Heart left ventricle (tissue), 16 donors: ENCODE measurements around the gene ZNF280B. TPM values are rescaled to one million over a fixed set of nuclear protein-coding genes. Genes with fewer than 3 reads are reported as not detected.

Source experiments
- ATAC-seq, 4 donors: fragments of 200-7000 bp; cut with Tn5 transposase; one replicate each; pipeline ENCODE4 v1.9.1; 2020 to 2022; ENCODE audit warnings: moderate library complexity in 4 of 4, mild to moderate bottlenecking in 3 of 4, moderate number of reproducible peaks in 1 of 4
- DNase-seq, 5 donors: peaks; one replicate each; pipeline ENCODE4 v3.0.0-alpha.2; 2020
- H3K27ac ChIP-seq, 12 donors: fragments of 200-600 bp; sonication (generic) in 4 of 12; one replicate each; pipeline versions ENCODE4 v1.5.0 to v1.8.0; 2016 to 2022; ENCODE audit warnings: mild to moderate bottlenecking in 2 of 12
- H3K27me3 ChIP-seq, 9 donors: fragments of 200-600 bp; sonication (generic) in 2 of 9; one replicate each; pipeline versions ENCODE4 v1.5.1 to v1.8.0; 2016 to 2022; ENCODE audit warnings: mild to moderate bottlenecking in 3 of 9
- H3K36me3 ChIP-seq, 9 donors: fragments of 200-600 bp; sonication (generic) in 2 of 9; one replicate each; pipeline versions ENCODE4 v1.5.0 to v1.8.0; 2018 to 2022; ENCODE audit warnings: mild to moderate bottlenecking in 2 of 9
- H3K4me1 ChIP-seq, 12 donors: fragments of 200-600 bp; sonication (generic) in 4 of 12; one replicate each; pipeline versions ENCODE4 v1.5.0 to v1.8.0; 2016 to 2022; ENCODE audit warnings: mild to moderate bottlenecking in 3 of 12
- H3K4me3 ChIP-seq, 12 donors: fragments of 200-600 bp; sonication (generic) in 4 of 12; one replicate each; pipeline versions ENCODE4 v1.5.0 to v1.8.0; 2017 to 2022; ENCODE audit warnings: mild to moderate bottlenecking in 9 of 12, moderate library complexity in 4 of 12
- H3K9me3 ChIP-seq, 12 donors: fragments of 200-600 bp; sonication (generic) in 4 of 12; one replicate each; pipeline versions ENCODE4 v1.5.0 to v1.8.0; 2016 to 2022; ENCODE audit warnings: mild to moderate bottlenecking in 1 of 12
- POLR2A ChIP-seq, 2 donors: fragments of 450-650 bp; IDR thresholded peaks; one replicate each; pipeline ENCODE4 v1.6.1; 2017; ENCODE audit warnings: antibody characterized with exemption in 2 of 2, mild to moderate bottlenecking in 2 of 2, moderate library complexity in 2 of 2
- WGBS, 4 donors: extraction: QIAGEN DNeasy Blood & Tissue Kit in 2 of 4; methylation state at CpG; one replicate each; pipeline versions ENCODE4 v1.1.5 to v1.1.7; 2013 to 2018; 5-methylcytosine and 5-hydroxymethylcytosine counted together
- intact Hi-C, 10 donors: fragments of 100-400 bp; cut with DNase I; formaldehyde crosslinking; loops; one replicate each; pipeline versions ENCODE4 v1.11.1 to v1.14.2; 2022
- polyA plus RNA-seq, 2 donors: library from polyadenylated mRNA; stranded (reverse); fragments of 200-250 nt; gene quantifications; one replicate each; pipeline ENCODE4 v1.2.3, GENCODE V29; 2013
- total RNA-seq, 9 donors: library from RNA; depleted of rRNA in 2 of 9; stranded (reverse); fragments of >200 nt in 2 of 9; fragmentation: NEBNext Ultra II Directional in 3 of 9; extraction: Animal tissue kit (Norgen Biotek cat#: 25700) in 3 of 9; gene quantifications; one replicate each; pipeline versions ENCODE4 v1.1.0 to v1.2.4, GENCODE V29; 2016 to 2023
- TF ChIP-seq, protein P1 (sequence below), 12 donors: fragments of 200-600 bp; sonication (generic) in 4 of 12; IDR thresholded peaks; one replicate each; pipeline versions ENCODE4 v1.5.0 to v1.8.0; 2018 to 2022; ENCODE audit warnings: antibody characterized with exemption in 12 of 12, mild to moderate bottlenecking in 5 of 12
- donor health status: ischemic (EF 13 %, LVEDD 7.1; RV severe dilation, severe dysfunction).
- donor health status: healthy with polysubstance abuse.
- donor health status: DM: no; HTN: yes; CAD: no.
- donor health status: DM: no; HTN: no; CAD: no.
- donor health status: ischemic (EF 25% LVEDD 6.9; RV normal size, moderate dysfunction).
- donor health status: ischemic (EF 25% LVEDD 5.7; RV mildly dilated, moderate dysfunction).
- donor health status: healthy.
- donor health status: DM: yes; HTN: yes; CAD: no.
- donor health status: ischemic (EF 35%, LVEDD 5.7; RV mildly dilated, moderate dysfunction).
- donor health status: nonischemic (EF 11% LVEDD 7.7; RV severe dilation, severe dysfunction).
- donor health status: DM: yes; HTN: yes; CAD: no.
- donor health status: PGD.
- donor health status: ischemic (EF 29% LVEDD 5.4; RV normal size, mild dysfunction).
- donor health status: nonischemic (EF 23%, LVEDD 6.1; RV moderate dilation, normal function).

The ZNF280B gene
- total and polyA plus RNA-seq, 11 donors = 0.06 to 1.5 (median 0.65) TPM

DNA sequence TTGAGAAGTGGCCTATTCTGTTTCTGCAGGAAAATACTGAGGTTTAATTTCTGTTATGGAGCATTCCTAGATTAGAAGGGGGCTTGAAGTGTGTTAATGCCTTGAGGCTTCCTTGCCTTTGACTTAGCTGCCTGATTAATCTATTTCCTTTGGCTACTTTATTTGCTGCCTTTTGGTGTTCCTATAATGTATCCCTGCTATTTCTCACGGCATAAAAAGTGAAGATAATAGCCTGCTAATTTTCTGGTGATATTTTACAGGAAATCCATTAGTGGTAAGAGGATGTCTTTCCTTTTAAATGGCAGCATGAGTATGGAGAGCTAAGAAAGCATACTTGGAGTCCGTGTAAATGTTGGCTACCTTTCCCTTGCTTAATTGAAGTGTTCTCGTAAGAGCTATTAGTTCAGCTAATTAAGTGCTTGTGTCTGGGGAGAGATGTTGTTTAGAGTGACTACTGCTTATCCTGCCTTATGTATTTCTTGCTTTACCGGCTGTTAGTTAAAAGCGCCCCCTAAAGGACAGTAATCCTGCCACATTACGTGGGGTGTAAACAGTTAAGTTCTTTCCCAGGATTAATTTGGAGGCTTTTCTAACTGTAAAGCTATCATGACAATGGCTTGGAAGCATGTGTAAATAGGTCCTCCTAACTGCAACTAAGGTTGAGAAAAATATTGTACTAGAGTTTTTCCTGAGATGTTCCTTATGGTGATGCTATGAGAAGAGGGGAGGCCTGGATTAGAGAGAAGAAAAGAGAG, 45.6 kb downstream of the ZNF280B start:
- Histone ChIP-seq H3K27me3 (peaks cover 0 to 49% (median 13%) of the 10 kb centered on the region in 9 donors), H3K27ac (no peak overlapping the region), H3K36me3 (no peaks in the 10 kb centered on the region), H3K4me3 (no peak overlapping the region), H3K9me3 (peaks cover 0 to 28% (median 22%) of the 10 kb centered on the region in 12 donors), H3K4me1 (no peaks in the 10 kb centered on the region)
- DNase-seq = no peak
- intact Hi-C loops = loop anchor here in 9 of 10 donors (5.0 to 10.0 kb wide), 8 partner anchors 222 to 664 kb away; no protein-coding TSS in a partner anchor
- TF ChIP-seq POLR2A (IDR thresholded peaks at IDR 0.05) = no peak
- TF ChIP-seq, protein P1, sequence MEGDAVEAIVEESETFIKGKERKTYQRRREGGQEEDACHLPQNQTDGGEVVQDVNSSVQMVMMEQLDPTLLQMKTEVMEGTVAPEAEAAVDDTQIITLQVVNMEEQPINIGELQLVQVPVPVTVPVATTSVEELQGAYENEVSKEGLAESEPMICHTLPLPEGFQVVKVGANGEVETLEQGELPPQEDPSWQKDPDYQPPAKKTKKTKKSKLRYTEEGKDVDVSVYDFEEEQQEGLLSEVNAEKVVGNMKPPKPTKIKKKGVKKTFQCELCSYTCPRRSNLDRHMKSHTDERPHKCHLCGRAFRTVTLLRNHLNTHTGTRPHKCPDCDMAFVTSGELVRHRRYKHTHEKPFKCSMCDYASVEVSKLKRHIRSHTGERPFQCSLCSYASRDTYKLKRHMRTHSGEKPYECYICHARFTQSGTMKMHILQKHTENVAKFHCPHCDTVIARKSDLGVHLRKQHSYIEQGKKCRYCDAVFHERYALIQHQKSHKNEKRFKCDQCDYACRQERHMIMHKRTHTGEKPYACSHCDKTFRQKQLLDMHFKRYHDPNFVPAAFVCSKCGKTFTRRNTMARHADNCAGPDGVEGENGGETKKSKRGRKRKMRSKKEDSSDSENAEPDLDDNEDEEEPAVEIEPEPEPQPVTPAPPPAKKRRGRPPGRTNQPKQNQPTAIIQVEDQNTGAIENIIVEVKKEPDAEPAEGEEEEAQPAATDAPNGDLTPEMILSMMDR (IDR thresholded peaks at IDR 0.05) = peak in 1 of 12 donors; percentile 7
- no peak for ATAC-seq
- WGBS, 4 donors = 34 to 51% (median 45%) methylated on average over 6 of the region's 6 CpGs

DNA sequence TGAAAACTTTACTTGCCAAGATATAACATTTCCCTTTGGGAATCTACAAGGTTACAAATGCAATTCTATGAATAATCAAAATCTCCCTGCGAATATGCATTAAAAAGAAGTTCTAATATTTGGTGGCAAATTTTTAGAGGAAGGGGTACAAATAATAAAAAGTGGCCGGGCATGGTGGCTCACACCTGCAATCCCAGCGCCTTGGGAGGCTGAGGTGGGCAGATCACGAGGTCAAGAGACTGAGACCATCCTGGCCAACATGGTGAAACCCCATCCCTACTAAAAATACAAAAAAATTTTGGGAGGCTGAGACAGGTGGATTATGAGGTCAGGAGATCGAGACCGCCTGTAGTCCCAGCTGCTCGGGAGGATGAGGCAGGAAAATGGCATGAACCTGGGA, 47.0 kb downstream of the ZNF280B start:
- Histone ChIP-seq H3K27ac (no peak overlapping the region), H3K27me3 (peaks cover 0 to 49% (median 13%) of the 10 kb centered on the region in 9 donors), H3K4me3 (no peak overlapping the region), H3K36me3 (no peaks in the 10 kb centered on the region), H3K9me3 (peaks cover 0 to 35% (median 25%) of the 10 kb centered on the region in 12 donors), H3K4me1 (no peaks in the 10 kb centered on the region)
- ATAC-seq (no peak), DNase-seq (no peak)
- WGBS, 4 donors = 70 to 81% (median 73%) methylated on average over 7 of the region's 7 CpGs
- intact Hi-C loops = loop anchor here in 9 of 10 donors (5.0 to 10.0 kb wide), 8 partner anchors 223 to 666 kb away; no protein-coding TSS in a partner anchor
- TF ChIP-seq POLR2A (IDR thresholded peaks at IDR 0.05) = no peak
- TF ChIP-seq, protein P1 (IDR thresholded peaks at IDR 0.05) = no peak

DNA sequence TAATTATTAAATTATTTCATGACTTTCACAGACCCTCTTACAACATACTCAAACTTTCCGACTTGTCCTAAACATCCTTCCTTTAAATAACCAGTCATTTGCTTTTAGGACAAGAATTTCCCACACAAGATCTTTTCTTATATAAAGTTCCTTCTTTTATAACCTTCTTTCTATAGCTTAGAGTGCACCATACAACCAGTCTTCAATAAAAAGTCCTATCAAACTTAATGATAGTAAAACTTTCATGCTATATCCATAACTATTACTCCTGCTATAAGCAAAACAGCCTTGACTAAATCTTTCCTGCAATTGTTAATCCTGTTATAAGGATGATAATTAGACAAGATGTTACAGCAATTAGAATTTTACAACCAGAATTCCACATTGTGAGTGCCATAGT, 47.4 kb downstream of the ZNF280B start:
- ATAC-seq = no peak
- WGBS, 4 donors = 34 to 66% (median 59%) methylated on average over 1 of the region's 1 CpG
- DNase-seq = no peak
- H3K4me1 ChIP-seq = no peaks in the 10 kb centered on the region
- H3K36me3 ChIP-seq = no peaks in the 10 kb centered on the region
- TF ChIP-seq, protein P1 (IDR thresholded peaks at IDR 0.05) = no peak
- TF ChIP-seq POLR2A (IDR thresholded peaks at IDR 0.05) = no peak
- peaks cover 0 to 35% (median 25%) of the 10 kb centered on the region in 12 donors for H3K9me3 ChIP-seq
- H3K27me3 ChIP-seq = peaks cover 0 to 48% (median 13%) of the 10 kb centered on the region in 9 donors
- no peak overlapping the region for H3K4me3 ChIP-seq
- intact Hi-C loops = loop anchor here in 9 of 10 donors (5.0 to 10.0 kb wide), 8 partner anchors 224 to 666 kb away; no protein-coding TSS in a partner anchor
- H3K27ac ChIP-seq = no peak overlapping the region

DNA sequence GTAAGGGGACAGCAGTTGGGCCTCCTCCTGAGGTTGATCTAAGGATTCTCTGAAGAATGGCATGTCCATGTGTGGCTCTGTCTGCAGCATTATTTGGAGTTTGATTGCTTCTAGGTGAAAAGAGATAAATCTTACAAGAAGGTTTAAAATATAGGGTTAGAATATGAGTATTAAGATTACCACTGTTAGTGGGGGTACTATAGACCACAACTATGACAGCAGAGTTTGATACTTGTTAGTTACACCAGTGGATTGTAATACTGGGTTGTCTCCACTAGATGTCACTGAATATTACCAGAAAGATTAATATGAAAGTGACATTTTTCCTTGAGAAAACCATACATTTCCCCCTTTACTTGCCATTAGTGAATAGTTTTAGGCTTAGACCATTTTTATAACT, 47.9 kb downstream of the ZNF280B start:
- Histone ChIP-seq H3K9me3 (peaks cover 0 to 35% (median 25%) of the 10 kb centered on the region in 12 donors), H3K4me3 (no peak overlapping the region), H3K36me3 (no peaks in the 10 kb centered on the region), H3K27ac (no peak overlapping the region), H3K4me1 (no peaks in the 10 kb centered on the region), H3K27me3 (peaks cover 0 to 48% (median 13%) of the 10 kb centered on the region in 9 donors)
- no peak for DNase-seq
- ATAC-seq = no peak
- TF ChIP-seq, protein P1 (IDR thresholded peaks at IDR 0.05) = peak in 4 of 12 donors; percentile 20 to 33 (median 27)
- TF ChIP-seq POLR2A (IDR thresholded peaks at IDR 0.05) = no peak
- intact Hi-C loops = loop anchor here in 9 of 10 donors (5.0 to 10.0 kb wide), 8 partner anchors 224 to 667 kb away; no protein-coding TSS in a partner anchor
